H9 (cell line): ENCODE measurements around the gene HYAL2. TPM values are rescaled to one million over a fixed set of nuclear protein-coding genes. Genes with fewer than 3 reads are reported as not detected.

Experiments
- DNase-seq: peaks from one replicate; pipeline ENCODE4 v3.0.0-alpha.2; 2017
- H2AFZ ChIP-seq: one replicate; pipeline ENCODE4 v1.6.1; 2013; ENCODE audit warnings: mild to moderate bottlenecking, low read length, control low read depth, moderate library complexity
- H2AK5ac ChIP-seq: 2 replicates; pipeline ENCODE4 v1.6.1; 2013; ENCODE audit warnings: low read length, control low read depth, mixed read lengths; ENCODE audit not compliant: insufficient read length
- H2BK120ac ChIP-seq: one replicate; pipeline ENCODE4 v1.6.1; 2013; ENCODE audit warnings: low read depth, mild to moderate bottlenecking, low read length, control low read depth, inconsistent platforms; ENCODE audit not compliant: poor library complexity, severe bottlenecking
- H2BK12ac ChIP-seq: 2 replicates; pipeline ENCODE4 v1.6.1; 2013; ENCODE audit warnings: low read length, control low read depth, mixed read lengths, low read depth; ENCODE audit not compliant: insufficient read length
- H2BK15ac ChIP-seq: 2 replicates; pipeline ENCODE4 v1.6.1; 2013; ENCODE audit warnings: low read depth, low read length, control low read depth
- H2BK20ac ChIP-seq: one replicate; pipeline ENCODE4 v1.6.1; 2013; ENCODE audit warnings: low read depth, mild to moderate bottlenecking, low read length, control low read depth, inconsistent platforms; ENCODE audit not compliant: poor library complexity, severe bottlenecking
- H2BK5ac ChIP-seq: 2 replicates; pipeline ENCODE4 v1.6.1; 2013; ENCODE audit warnings: low read length, control low read depth, mixed read lengths; ENCODE audit not compliant: insufficient read length
- H3K14ac ChIP-seq: 2 replicates; pipeline ENCODE4 v1.6.1; 2013; ENCODE audit warnings: low read length, control low read depth; ENCODE audit not compliant: insufficient read depth
- H3K18ac ChIP-seq: 2 replicates; pipeline ENCODE4 v1.6.1; 2013; ENCODE audit warnings: low read depth, mild to moderate bottlenecking, mixed read lengths, low read length, control low read depth; ENCODE audit not compliant: insufficient read length
- H3K23ac ChIP-seq: 2 replicates; pipeline ENCODE4 v1.6.1; 2013; ENCODE audit warnings: low read length, control low read depth, mixed read lengths, low read depth; ENCODE audit not compliant: insufficient read length
- H3K23me2 ChIP-seq: 2 replicates; pipeline ENCODE4 v1.6.1; 2013; ENCODE audit warnings: low read depth, mild to moderate bottlenecking, mixed read lengths, low read length, control low read depth; ENCODE audit not compliant: insufficient read length, poor library complexity, severe bottlenecking
- H3K27ac ChIP-seq: 2 replicates; pipeline ENCODE4 v1.5.1; 2013; ENCODE audit warnings: low read length, control low read depth, mixed read lengths, low read depth; ENCODE audit not compliant: insufficient read length
- H3K27me3 ChIP-seq: 2 replicates; pipeline ENCODE4 v1.6.1; 2013; ENCODE audit warnings: low read length, control low read depth, inconsistent platforms; ENCODE audit not compliant: insufficient read depth
- H3K4ac ChIP-seq: 2 replicates; pipeline ENCODE4 v1.6.1; 2013; ENCODE audit warnings: low read depth, mild to moderate bottlenecking, control low read depth, inconsistent platforms, low read length, moderate library complexity
- H3K4me1 ChIP-seq: 2 replicates; pipeline ENCODE4 v1.6.1; 2013; ENCODE audit warnings: low read length, control low read depth, inconsistent platforms; ENCODE audit not compliant: insufficient read depth
- H3K4me2 ChIP-seq: 2 replicates; pipeline ENCODE4 v1.6.1; 2013; ENCODE audit warnings: low read length, control low read depth, mixed read lengths; ENCODE audit not compliant: insufficient read length, insufficient read depth
- H3K56ac ChIP-seq: 2 replicates; pipeline ENCODE4 v1.6.1; 2013; ENCODE audit warnings: low read depth, mild to moderate bottlenecking, mixed read lengths, low read length, control low read depth; ENCODE audit not compliant: insufficient read length
- H3K79me1 ChIP-seq: 2 replicates; pipeline ENCODE4 v1.6.1; 2013; ENCODE audit warnings: low read depth, mild to moderate bottlenecking, moderate library complexity, low read length, control low read depth, inconsistent platforms; ENCODE audit not compliant: insufficient read depth, poor library complexity, severe bottlenecking
- H3K79me2 ChIP-seq: 2 replicates; pipeline ENCODE4 v1.6.1; 2013; ENCODE audit warnings: low read length, control low read depth, inconsistent platforms; ENCODE audit not compliant: insufficient read depth
- H3K9ac ChIP-seq: 2 replicates; pipeline ENCODE4 v1.6.1; 2013; ENCODE audit warnings: low read length, control low read depth, mixed read lengths; ENCODE audit not compliant: insufficient read length; ENCODE audit errors: extremely low read depth
- H3K9me3 ChIP-seq: one replicate; pipeline ENCODE4 v1.6.1; 2013; ENCODE audit warnings: low read depth, low read length, inconsistent platforms; ENCODE audit not compliant: control insufficient read depth
- H3T11ph ChIP-seq: one replicate; pipeline ENCODE4 v1.6.1; 2013; ENCODE audit warnings: mild to moderate bottlenecking, low read length, control low read depth, inconsistent platforms
- H4K20me1 ChIP-seq: one replicate; pipeline ENCODE4 v1.6.1; 2013; ENCODE audit not compliant: control insufficient read depth, insufficient read length, insufficient read depth
- H4K5ac ChIP-seq: 2 replicates; pipeline ENCODE4 v1.6.1; 2013; ENCODE audit warnings: low read depth, mild to moderate bottlenecking, mixed read lengths, low read length, control low read depth; ENCODE audit not compliant: insufficient read length
- H4K8ac ChIP-seq: replicated peaks from 2 replicates; pipeline ENCODE4 v1.6.1; 2013; ENCODE audit warnings: low read length, control low read depth, mixed read lengths, low read depth; ENCODE audit not compliant: insufficient read length
- H4K91ac ChIP-seq: 2 replicates; pipeline ENCODE4 v1.6.1; 2013; ENCODE audit warnings: low read depth, mild to moderate bottlenecking, moderate library complexity, mixed read lengths, low read length, control low read depth; ENCODE audit not compliant: insufficient read length
- H3K27ac Mint-ChIP-seq, 3 experiments: 2 replicates in 2 of 3; 3 replicates in 1 of 3; pipeline ENCODE4 v1.8.0; 2020 to 2021; ENCODE audit warnings: mixed read lengths in 3 of 3, mild to moderate bottlenecking in 1 of 3, moderate library complexity in 1 of 3
- H3K27me3 Mint-ChIP-seq: 2 replicates; pipeline ENCODE4 v1.8.0; 2021; ENCODE audit warnings: low read depth, mild to moderate bottlenecking, moderate library complexity, mixed read lengths
- H3K36me3 Mint-ChIP-seq, 3 experiments: 2 replicates in 2 of 3; 3 replicates in 1 of 3; pipeline ENCODE4 v1.8.0; 2020 to 2021; ENCODE audit warnings: low read depth in 3 of 3, mixed read lengths in 3 of 3; ENCODE audit not compliant: insufficient read depth in 1 of 3
- H3K4me1 Mint-ChIP-seq, 2 experiments: 2 replicates each; pipeline ENCODE4 v1.8.0; 2020; ENCODE audit warnings: mixed read lengths in 2 of 2
- H3K4me3 Mint-ChIP-seq, 2 experiments: 2 replicates in 1 of 2; 3 replicates in 1 of 2; pipeline ENCODE4 v1.8.0; 2020 to 2021; ENCODE audit warnings: mild to moderate bottlenecking in 2 of 2, mixed read lengths in 2 of 2, moderate library complexity in 1 of 2
- H3K9me3 Mint-ChIP-seq, 2 experiments: 2 replicates in 1 of 2; 3 replicates in 1 of 2; pipeline ENCODE4 v1.8.0; 2020; ENCODE audit warnings: mild to moderate bottlenecking in 2 of 2, mixed read lengths in 2 of 2, moderate library complexity in 1 of 2
- WGBS: extraction: QIAGEN DNeasy Blood & Tissue Kit; methylation state at CpG from one replicate; pipeline ENCODE4 v1.1.7; 2013; ENCODE audit warnings: missing lambda C conversion rate, low lambda C conversion rate, mixed read lengths; ENCODE audit not compliant: insufficient read length; ENCODE audit errors: extremely low coverage; 5-methylcytosine and 5-hydroxymethylcytosine counted together
- total RNA-seq: library from RNA; stranded (reverse); gene quantifications from 2 replicates; pipeline ENCODE4 v1.2.1, GENCODE V29; 2021
- TF ChIP-seq, protein P1 (sequence below): fragments of 200-600 bp; sonication (generic); conservative IDR thresholded peaks from 3 replicates; pipeline ENCODE4 v1.8.0; 2021; ENCODE audit warnings: antibody characterized with exemption, mild to moderate bottlenecking

Gene HYAL2
- total RNA-seq, 1 experiment from 2014 or later, result 51.9 TPM

- no peak overlapping the region for H3T11ph ChIP-seq
- H3K4ac ChIP-seq, result no peak overlapping the region
- H2BK12ac ChIP-seq, result no peak overlapping the region
- H3K4me2 ChIP-seq, result peak overlapping the region; percentile 69
- TF ChIP-seq, protein P1, sequence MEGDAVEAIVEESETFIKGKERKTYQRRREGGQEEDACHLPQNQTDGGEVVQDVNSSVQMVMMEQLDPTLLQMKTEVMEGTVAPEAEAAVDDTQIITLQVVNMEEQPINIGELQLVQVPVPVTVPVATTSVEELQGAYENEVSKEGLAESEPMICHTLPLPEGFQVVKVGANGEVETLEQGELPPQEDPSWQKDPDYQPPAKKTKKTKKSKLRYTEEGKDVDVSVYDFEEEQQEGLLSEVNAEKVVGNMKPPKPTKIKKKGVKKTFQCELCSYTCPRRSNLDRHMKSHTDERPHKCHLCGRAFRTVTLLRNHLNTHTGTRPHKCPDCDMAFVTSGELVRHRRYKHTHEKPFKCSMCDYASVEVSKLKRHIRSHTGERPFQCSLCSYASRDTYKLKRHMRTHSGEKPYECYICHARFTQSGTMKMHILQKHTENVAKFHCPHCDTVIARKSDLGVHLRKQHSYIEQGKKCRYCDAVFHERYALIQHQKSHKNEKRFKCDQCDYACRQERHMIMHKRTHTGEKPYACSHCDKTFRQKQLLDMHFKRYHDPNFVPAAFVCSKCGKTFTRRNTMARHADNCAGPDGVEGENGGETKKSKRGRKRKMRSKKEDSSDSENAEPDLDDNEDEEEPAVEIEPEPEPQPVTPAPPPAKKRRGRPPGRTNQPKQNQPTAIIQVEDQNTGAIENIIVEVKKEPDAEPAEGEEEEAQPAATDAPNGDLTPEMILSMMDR, result no peak
- no peak overlapping the region for H2BK120ac ChIP-seq
- H3K9ac ChIP-seq, result peak overlapping the region; percentile 54
- H4K8ac ChIP-seq, result no peak overlapping the region
- H3K23me2 ChIP-seq, result peaks cover 24% of the 10 kb centered on the region
- H3K4me3 Mint-ChIP-seq, result peak overlapping the region; percentile 87 to 92
- WGBS, result no CpG with 5 or more reads among the region's 31 CpGs
- H2BK15ac ChIP-seq, result no peak overlapping the region
- H3K79me2 ChIP-seq, result peaks cover 5% of the 10 kb centered on the region; the same call in 1 of the 2 replicates
- no peak overlapping the region for H2AFZ ChIP-seq
- no peak overlapping the region for H2AK5ac ChIP-seq
- peak overlapping the region; percentile 88 for H3K14ac ChIP-seq
- no peak overlapping the region for H3K23ac ChIP-seq
- peaks cover 0 to 23% (median 22%) of the 10 kb centered on the region in 3 experiments for H3K36me3 Mint-ChIP-seq
- H4K20me1 ChIP-seq, result no peaks in the 10 kb centered on the region
- no peak overlapping the region for H4K91ac ChIP-seq
- H3K56ac ChIP-seq, result no peak overlapping the region
- H4K5ac ChIP-seq, result no peak overlapping the region
- H3K4me1 Mint-ChIP-seq, result peaks cover 29 to 44% of the 10 kb centered on the region in 2 experiments
- H3K27ac Mint-ChIP-seq, result peak overlapping the region; percentile 22 to 99 (median 97); a peak in 5 of 7 replicates
- H3K4me1 ChIP-seq, result no peaks in the 10 kb centered on the region; the same call in 1 of the 2 replicates
- no peak for DNase-seq
- H3K9me3 Mint-ChIP-seq, result no peaks in the 10 kb centered on the region; a peak in 1 of 5 replicates
- peaks cover 13% of the 10 kb centered on the region; the same call in 1 of the 2 replicates for H3K27me3 ChIP-seq
- no peak overlapping the region for H2BK20ac ChIP-seq
- H3K79me1 ChIP-seq, result no peaks in the 10 kb centered on the region
- peaks cover 36% of the 10 kb centered on the region for H3K27me3 Mint-ChIP-seq
- H3K27ac ChIP-seq, result no peak overlapping the region
- no peak overlapping the region for H2BK5ac ChIP-seq
- peak overlapping the region; percentile 28 for H3K18ac ChIP-seq
- no peaks in the 10 kb centered on the region for H3K9me3 ChIP-seq
These were observed 14.1 kb upstream of the HYAL2 start for GRCh38 chr3:50336452-50337174.
